A673 (cell line): ENCODE results near the gene RNF145.

ENCODE experiments used
- EZH2 ChIP-seq: fragments of 200-600 bp; sonication (generic); IDR thresholded peaks from 2 replicates; pipeline ENCODE4 v1.6.1; 2017; ENCODE audit warnings: borderline replicate concordance, low read depth, mild to moderate bottlenecking, mixed read lengths, antibody characterized with exemption, low read length; ENCODE audit not compliant: poor library complexity, severe bottlenecking
- TF ChIP-seq, protein P1 (sequence below): fragments of 300-800, 200-600 bp; sonication (generic); conservative IDR thresholded peaks from 2 replicates; pipeline ENCODE4 v1.5.1; 2017; ENCODE audit warnings: low read depth, mild to moderate bottlenecking, antibody characterized with exemption, low read length, moderate library complexity, mixed read lengths

- TF ChIP-seq, protein P1, sequence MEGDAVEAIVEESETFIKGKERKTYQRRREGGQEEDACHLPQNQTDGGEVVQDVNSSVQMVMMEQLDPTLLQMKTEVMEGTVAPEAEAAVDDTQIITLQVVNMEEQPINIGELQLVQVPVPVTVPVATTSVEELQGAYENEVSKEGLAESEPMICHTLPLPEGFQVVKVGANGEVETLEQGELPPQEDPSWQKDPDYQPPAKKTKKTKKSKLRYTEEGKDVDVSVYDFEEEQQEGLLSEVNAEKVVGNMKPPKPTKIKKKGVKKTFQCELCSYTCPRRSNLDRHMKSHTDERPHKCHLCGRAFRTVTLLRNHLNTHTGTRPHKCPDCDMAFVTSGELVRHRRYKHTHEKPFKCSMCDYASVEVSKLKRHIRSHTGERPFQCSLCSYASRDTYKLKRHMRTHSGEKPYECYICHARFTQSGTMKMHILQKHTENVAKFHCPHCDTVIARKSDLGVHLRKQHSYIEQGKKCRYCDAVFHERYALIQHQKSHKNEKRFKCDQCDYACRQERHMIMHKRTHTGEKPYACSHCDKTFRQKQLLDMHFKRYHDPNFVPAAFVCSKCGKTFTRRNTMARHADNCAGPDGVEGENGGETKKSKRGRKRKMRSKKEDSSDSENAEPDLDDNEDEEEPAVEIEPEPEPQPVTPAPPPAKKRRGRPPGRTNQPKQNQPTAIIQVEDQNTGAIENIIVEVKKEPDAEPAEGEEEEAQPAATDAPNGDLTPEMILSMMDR = no peak
- TF ChIP-seq EZH2 = no peak
These were observed 26.1 kb downstream of the RNF145 start for GRCh38 chr5:159183247-159183646.
